Spinal cord (tissue), 10 donors: ENCODE data around the gene SCGB2A2. TPM values are rescaled to one million over a fixed set of nuclear protein-coding genes. Genes with fewer than 3 reads are reported as not detected.

ENCODE experiments used
- DNase-seq, 6 donors: peaks; one replicate each; pipeline versions ENCODE4 v3.0.0 to v3.0.0-alpha.2; 2013 to 2015; ENCODE audit warnings: low spot score in 6 of 6, low read depth in 4 of 6
- H3K27ac ChIP-seq: one replicate; pipeline ENCODE4 v1.5.1; 2013; ENCODE audit warnings: low read depth, low read length, control low read depth
- H3K27me3 ChIP-seq: one replicate; pipeline ENCODE4 v1.6.1; 2013; ENCODE audit warnings: low read length; ENCODE audit not compliant: control insufficient read depth, insufficient read depth
- H3K36me3 ChIP-seq: one replicate; pipeline ENCODE4 v1.6.1; 2013; ENCODE audit warnings: low read length; ENCODE audit not compliant: control insufficient read depth, insufficient read depth
- H3K4me1 ChIP-seq: one replicate; pipeline ENCODE4 v1.6.1; 2013; ENCODE audit warnings: low read length; ENCODE audit not compliant: control insufficient read depth, insufficient read depth
- H3K4me3 ChIP-seq: one replicate; pipeline ENCODE4 v1.5.1; 2013; ENCODE audit warnings: low read depth, low read length, control low read depth
- H3K9me3 ChIP-seq: one replicate; pipeline ENCODE4 v1.6.1; 2013; ENCODE audit warnings: low read length; ENCODE audit not compliant: control insufficient read depth, insufficient read depth
- WGBS: methylation state at CpG from one replicate; pipeline ENCODE4 v1.1.5; 2013; ENCODE audit warnings: missing lambda C conversion rate; ENCODE audit not compliant: insufficient coverage; 5-methylcytosine and 5-hydroxymethylcytosine counted together
- long read RNA-seq, 4 donors: transcript quantifications; one replicate each; lab custom pipeline, GENCODE V29; 2026
- polyA plus RNA-seq, 2 donors: library from polyadenylated mRNA; unstranded; fragments of 120-200 nt; gene quantifications; one replicate each; pipeline ENCODE4 v1.2.1, GENCODE V29; 2013; ENCODE audit not compliant: insufficient read length in 2 of 2
- total RNA-seq, 2 donors: library from RNA; depleted of rRNA in 1 of 2; stranded (reverse); fragments of 120-200 nt in 1 of 2; fragments of >200 nt in 1 of 2; gene quantifications; one replicate each; pipeline versions ENCODE4 v1.2.3 to v1.2.4, GENCODE V29; 2013 to 2014
- donor health status: healthy.

The SCGB2A2 gene
- total RNA-seq (not detected), polyA plus RNA-seq (not detected)
- long read RNA-seq, donor 1: 0 reads
- long read RNA-seq, donor 2: 0 reads
- long read RNA-seq, donor 3: 0 reads
- long read RNA-seq, donor 4: 0 reads

GRCh38 chr11:62269654-62270278 lies at the start of gene SCGB2A2:
SCGB2A2 (plus strand) TSS chr11:62270158; CDS start chr11:62270217, 59 bp downstream.
- H3K9me3 ChIP-seq: no peaks in the 10 kb centered on the region
- no peak within 1 kb of the TSS for H3K27ac ChIP-seq
- no peaks in the 10 kb centered on the region for H3K36me3 ChIP-seq
- 78% methylated on average over 8 of the region's 10 CpGs for WGBS
- DNase-seq: no peak
- H3K4me3 ChIP-seq: no peak within 1 kb of the TSS
- peaks cover 2% of the 10 kb centered on the region for H3K27me3 ChIP-seq
- H3K4me1 ChIP-seq: no peaks in the 10 kb centered on the region

- H3K4me3 ChIP-seq: no peak overlapping the region
- no peaks in the 10 kb centered on the region for H3K4me1 ChIP-seq
- no peaks in the 10 kb centered on the region for H3K27me3 ChIP-seq
- peaks cover 7% of the 10 kb centered on the region for H3K9me3 ChIP-seq
- H3K27ac ChIP-seq: no peak overlapping the region
- DNase-seq: no peak
- H3K36me3 ChIP-seq: no peaks in the 10 kb centered on the region
- 83% methylated on average over 2 of the region's 3 CpGs for WGBS
Observed at GRCh38 chr11:62221498-62221897, 48.5 kb upstream of the SCGB2A2 start.

- DNase-seq: no peak
- H3K27me3 ChIP-seq: no peaks in the 10 kb centered on the region
- H3K4me3 ChIP-seq: no peak overlapping the region
Observed at GRCh38 chr11:62223095-62223494, 46.9 kb upstream of the SCGB2A2 start.

GRCh38 chr11:62233730-62234129 lies 36.2 kb upstream of the SCGB2A2 start:
- DNase-seq: no peak
- no peaks in the 10 kb centered on the region for H3K27me3 ChIP-seq
- no peaks in the 10 kb centered on the region for H3K9me3 ChIP-seq
- H3K36me3 ChIP-seq: no peaks in the 10 kb centered on the region
- H3K4me3 ChIP-seq: no peak overlapping the region
- no peak overlapping the region for H3K27ac ChIP-seq
- H3K4me1 ChIP-seq: no peaks in the 10 kb centered on the region

More at GRCh38 chr11:62223095-62223494, 46.9 kb upstream of the SCGB2A2 start:
- peaks cover 7% of the 10 kb centered on the region for H3K9me3 ChIP-seq
- H3K36me3 ChIP-seq: no peaks in the 10 kb centered on the region
- no peaks in the 10 kb centered on the region for H3K4me1 ChIP-seq
- no peak overlapping the region for H3K27ac ChIP-seq

- Histone ChIP-seq H3K4me3 (no peak overlapping the region), H3K9me3 (no peaks in the 10 kb centered on the region)
- no CpG with 5 or more reads among the region's 2 CpGs for WGBS
Observed at GRCh38 chr11:62236187-62236586, 33.8 kb upstream of the SCGB2A2 start.

GRCh38 chr11:62237499-62237898 lies 32.5 kb upstream of the SCGB2A2 start:
- peaks cover 5% of the 10 kb centered on the region for H3K4me1 ChIP-seq
- peaks cover 3% of the 10 kb centered on the region for H3K27me3 ChIP-seq
- no peaks in the 10 kb centered on the region for H3K9me3 ChIP-seq
- no peak overlapping the region for H3K4me3 ChIP-seq
- DNase-seq: no peak
- no peak overlapping the region for H3K27ac ChIP-seq
- WGBS: 50% methylated on average over 2 of the region's 4 CpGs
- no peaks in the 10 kb centered on the region for H3K36me3 ChIP-seq

More at GRCh38 chr11:62236187-62236586, 33.8 kb upstream of the SCGB2A2 start:
- Histone ChIP-seq H3K4me1 (no peaks in the 10 kb centered on the region), H3K27ac (no peak overlapping the region), H3K36me3 (no peaks in the 10 kb centered on the region), H3K27me3 (peaks cover 3% of the 10 kb centered on the region)
- DNase-seq: no peak

GRCh38 chr11:62238151-62238550 lies 31.8 kb upstream of the SCGB2A2 start:
- no peak overlapping the region for H3K27ac ChIP-seq

GRCh38 chr11:62241095-62241494 lies 28.9 kb upstream of the SCGB2A2 start:
- peaks cover 5% of the 10 kb centered on the region for H3K4me1 ChIP-seq
- no peak for DNase-seq
- H3K27me3 ChIP-seq: peaks cover 3% of the 10 kb centered on the region
- no peaks in the 10 kb centered on the region for H3K9me3 ChIP-seq
- no peak overlapping the region for H3K4me3 ChIP-seq
- H3K27ac ChIP-seq: no peak overlapping the region
- no CpG with 5 or more reads among the region's 3 CpGs for WGBS
- H3K36me3 ChIP-seq: no peaks in the 10 kb centered on the region

More at GRCh38 chr11:62238151-62238550, 31.8 kb upstream of the SCGB2A2 start:
- H3K36me3 ChIP-seq: no peaks in the 10 kb centered on the region
- no peak for DNase-seq
- peaks cover 3% of the 10 kb centered on the region for H3K27me3 ChIP-seq
- no peaks in the 10 kb centered on the region for H3K9me3 ChIP-seq
- no peak overlapping the region for H3K4me3 ChIP-seq
- peaks cover 5% of the 10 kb centered on the region for H3K4me1 ChIP-seq
- WGBS: no CpG with 5 or more reads among the region's 4 CpGs

- Histone ChIP-seq H3K4me3 (no peak within 1 kb of the TSS), H3K27ac (no peak within 1 kb of the TSS), H3K36me3 (no peaks in the 10 kb centered on the region), H3K4me1 (peaks cover 5% of the 10 kb centered on the region), H3K27me3 (peaks cover 3% of the 10 kb centered on the region), H3K9me3 (no peaks in the 10 kb centered on the region)
- 8% methylated on average over 3 of the region's 3 CpGs for WGBS
- DNase-seq: peak in 2 of 6 donors; percentile 34 to 40
Observed at GRCh38 chr11:62242021-62242420, 27.9 kb upstream of the SCGB2A2 start, which contains the start of gene SCGB1D2. SCGB1D2 (plus strand) TSS chr11:62242239; CDS start chr11:62242308, 69 bp downstream.

- H3K36me3 ChIP-seq: no peaks in the 10 kb centered on the region
- no peaks in the 10 kb centered on the region for H3K9me3 ChIP-seq
- peaks cover 5% of the 10 kb centered on the region for H3K4me1 ChIP-seq
- no peaks in the 10 kb centered on the region for H3K27me3 ChIP-seq
- H3K4me3 ChIP-seq: no peak overlapping the region
- DNase-seq: peak in 1 of 6 donors; percentile 21
- no peak overlapping the region for H3K27ac ChIP-seq
- WGBS: 21% methylated on average over 6 of the region's 6 CpGs
Observed at GRCh38 chr11:62245271-62245753, 24.6 kb upstream of the SCGB2A2 start.
